ENCODE results near the gene LTA4H. TPM values are rescaled to one million over a fixed set of nuclear protein-coding genes. Genes with fewer than 3 reads are reported as not detected.
"Not testable (repeated sequence)": the region's sequence is repeated elsewhere in the genome, so short reads cannot be mapped to it uniquely, and the experiment has no call there.

Gene LTA4H
- total RNA-seq, 1 donor from 2014 or later = 27.6 TPM

GRCh38 chr12:96070670-96071279 lies 35.4 kb upstream of the LTA4H start:
- DNase-seq = peak; percentile 86
- TF ChIP-seq CTCF (IDR thresholded peaks at IDR 0.05; ENCODE audit: partially characterized antibody, unreplicated experiment) = no peak
- Mint-ChIP-seq H3K4me3 (ENCODE audit: unreplicated experiment) (peak overlapping the region; percentile 77), H3K27me3 (ENCODE audit: unreplicated experiment) (peaks cover 12% of the 10 kb centered on the region), H3K9me3 (ENCODE audit: unreplicated experiment) (peaks cover 15% of the 10 kb centered on the region), H3K4me1 (ENCODE audit: low read depth, unreplicated experiment) (peaks cover 21% of the 10 kb centered on the region), H3K27ac (ENCODE audit: unreplicated experiment) (peak overlapping the region; percentile 99), H3K36me3 (ENCODE audit: unreplicated experiment) (no peaks in the 10 kb centered on the region)

GRCh38 chr12:96069511-96070231 lies 34.3 kb upstream of the LTA4H start:
- peaks cover 21% of the 10 kb centered on the region for H3K4me1 Mint-ChIP-seq (ENCODE audit: low read depth, unreplicated experiment)
- peak overlapping the region; percentile 99 for H3K27ac Mint-ChIP-seq (ENCODE audit: unreplicated experiment)
- H3K9me3 Mint-ChIP-seq (ENCODE audit: unreplicated experiment) = peaks cover 15% of the 10 kb centered on the region
- H3K36me3 Mint-ChIP-seq (ENCODE audit: unreplicated experiment) = no peaks in the 10 kb centered on the region
- no peak overlapping the region for H3K4me3 Mint-ChIP-seq (ENCODE audit: unreplicated experiment)
- H3K27me3 Mint-ChIP-seq (ENCODE audit: unreplicated experiment) = peaks cover 12% of the 10 kb centered on the region
- no peak for TF ChIP-seq CTCF (IDR thresholded peaks at IDR 0.05; ENCODE audit: partially characterized antibody, unreplicated experiment)
- DNase-seq = no peak

GRCh38 chr12:96068636-96069035 lies 33.2 kb upstream of the LTA4H start:
- no peak for DNase-seq
- Mint-ChIP-seq H3K9me3 (ENCODE audit: unreplicated experiment) (peaks cover 16% of the 10 kb centered on the region), H3K27ac (ENCODE audit: unreplicated experiment) (no peak overlapping the region), H3K4me3 (ENCODE audit: unreplicated experiment) (no peak overlapping the region), H3K27me3 (ENCODE audit: unreplicated experiment) (peaks cover 12% of the 10 kb centered on the region), H3K4me1 (ENCODE audit: low read depth, unreplicated experiment) (peaks cover 20% of the 10 kb centered on the region), H3K36me3 (ENCODE audit: unreplicated experiment) (no peaks in the 10 kb centered on the region)
- TF ChIP-seq CTCF (IDR thresholded peaks at IDR 0.05; ENCODE audit: partially characterized antibody, unreplicated experiment) = no peak

GRCh38 chr12:96068111-96068510 lies 32.7 kb upstream of the LTA4H start:
- Mint-ChIP-seq H3K4me3 (ENCODE audit: unreplicated experiment) (no peak overlapping the region), H3K9me3 (ENCODE audit: unreplicated experiment) (peaks cover 16% of the 10 kb centered on the region), H3K27ac (ENCODE audit: unreplicated experiment) (no peak overlapping the region), H3K27me3 (ENCODE audit: unreplicated experiment) (peaks cover 12% of the 10 kb centered on the region), H3K4me1 (ENCODE audit: low read depth, unreplicated experiment) (peaks cover 20% of the 10 kb centered on the region), H3K36me3 (ENCODE audit: unreplicated experiment) (no peaks in the 10 kb centered on the region)
- no peak for TF ChIP-seq CTCF (IDR thresholded peaks at IDR 0.05; ENCODE audit: partially characterized antibody, unreplicated experiment)
- DNase-seq = no peak

- H3K4me3 Mint-ChIP-seq (ENCODE audit: unreplicated experiment); H3K9me3 Mint-ChIP-seq (ENCODE audit: unreplicated experiment); H3K27ac Mint-ChIP-seq (ENCODE audit: unreplicated experiment); DNase-seq; H3K36me3 Mint-ChIP-seq (ENCODE audit: unreplicated experiment); H3K4me1 Mint-ChIP-seq (ENCODE audit: low read depth, unreplicated experiment); H3K27me3 Mint-ChIP-seq (ENCODE audit: unreplicated experiment): not testable (repeated sequence)
Measured at GRCh38 chr12:96065776-96066175, 30.4 kb upstream of the LTA4H start.
